SU-DHL-6 (cell line): ENCODE data around the gene A3GALT2.

ENCODE experiments used
- H2AFZ ChIP-seq: fragments of 200-600 bp; sonication (generic); 2 replicates; pipeline ENCODE4 v1.6.1; 2014; ENCODE audit warnings: low read depth, mild to moderate bottlenecking, moderate library complexity, mixed read lengths, antibody characterized with exemption, low read length; ENCODE audit not compliant: severe bottlenecking
- H3F3A ChIP-seq: fragments of 200-600 bp; shearing (Covaris generic); 2 replicates; pipeline ENCODE4 v1.6.0; 2016; ENCODE audit warnings: antibody characterized with exemption, mild to moderate bottlenecking; ENCODE audit not compliant: insufficient read depth
- H3K27ac ChIP-seq: fragments of 200-600 bp; sonication (generic); 2 replicates; pipeline ENCODE4 v1.5.1; 2016; ENCODE audit warnings: low read depth, mild to moderate bottlenecking, low read length, moderate library complexity, mixed read lengths
- H3K27me3 ChIP-seq: fragments of 200-600 bp; sonication (generic), shearing (Covaris generic); 2 replicates; pipeline ENCODE4 v1.6.0; 2014; ENCODE audit warnings: mild to moderate bottlenecking, low read length
- H3K36me3 ChIP-seq: fragments of 200-600 bp; sonication (generic); 2 replicates; pipeline ENCODE4 v1.6.1; 2014; ENCODE audit warnings: mild to moderate bottlenecking, low read length, mixed read lengths
- H3K4me2 ChIP-seq: fragments of 300-600, 200-600 bp; shearing (Covaris generic), sonication (generic); 2 replicates; pipeline ENCODE4 v1.6.0; 2014; ENCODE audit warnings: low read length, low read depth, mild to moderate bottlenecking; ENCODE audit not compliant: poor library complexity, severe bottlenecking
- H3K4me3 ChIP-seq: fragments of 200-600 bp; sonication (generic); 2 replicates; pipeline ENCODE4 v1.5.1; 2014; ENCODE audit warnings: antibody characterized with exemption, low read length, mild to moderate bottlenecking, mixed read lengths; ENCODE audit not compliant: insufficient read depth, poor library complexity, severe bottlenecking
- H3K79me2 ChIP-seq: fragments of 200-600 bp; sonication (generic); 2 replicates; pipeline ENCODE4 v1.6.1; 2014; ENCODE audit warnings: mild to moderate bottlenecking, low read length, moderate library complexity; ENCODE audit not compliant: insufficient read depth
- H3K9ac ChIP-seq: fragments of 200-600 bp; sonication (generic); 2 replicates; pipeline ENCODE4 v1.7.0; 2014; ENCODE audit warnings: mild to moderate bottlenecking, low read length
- H3K9me2 ChIP-seq: fragments of 200-600 bp; sonication (generic); replicated peaks from 2 replicates; pipeline ENCODE4 v1.6.1; 2014; ENCODE audit warnings: low read length; ENCODE audit not compliant: insufficient read depth
- H3K9me3 ChIP-seq: fragments of 200-600 bp; sonication (generic); 2 replicates; pipeline ENCODE4 v1.6.1; 2014; ENCODE audit warnings: low read length, mixed read lengths; ENCODE audit not compliant: insufficient read depth
- H4K20me1 ChIP-seq: fragments of 200-600 bp; sonication (generic); 2 replicates; pipeline ENCODE4 v1.6.1; 2014; ENCODE audit warnings: low read depth, mild to moderate bottlenecking, antibody characterized with exemption, low read length, moderate library complexity, mixed read lengths
- CTCF ChIP-seq: fragments of 200-600 bp; sonication (generic); IDR thresholded peaks from one replicate; pipeline ENCODE4 v1.5.1; 2017; ENCODE audit warnings: antibody characterized with exemption, mild to moderate bottlenecking, low read length, moderate library complexity; ENCODE audit not compliant: insufficient read depth, poor library complexity, severe bottlenecking
- EZH2phosphoT487 ChIP-seq: fragments of 200-600 bp; sonication (generic), shearing (Covaris generic); conservative IDR thresholded peaks from 2 replicates; pipeline ENCODE4 v1.6.1; 2018; ENCODE audit warnings: mild to moderate bottlenecking, antibody characterized with exemption, low read length, moderate library complexity, mixed read lengths

A3GALT2 gene

GRCh38 chr1:33359931-33360330, 39.0 kb upstream of the A3GALT2 start:
- Histone ChIP-seq H3K4me3 (no peak overlapping the region), H3K9me3 (no peaks in the 10 kb centered on the region), H3K9me2 (no peaks in the 10 kb centered on the region), H3K4me2 (no peak overlapping the region), H2AFZ (no peak overlapping the region), H3K79me2 (no peaks in the 10 kb centered on the region), H3K36me3 (no peaks in the 10 kb centered on the region), H3K27me3 (no peaks in the 10 kb centered on the region), H4K20me1 (no peaks in the 10 kb centered on the region), H3F3A (no peaks in the 10 kb centered on the region), H3K9ac (no peak overlapping the region), H3K27ac (no peak overlapping the region)
- TF ChIP-seq EZH2phosphoT487 (no peak), CTCF (no peak)

DNA sequence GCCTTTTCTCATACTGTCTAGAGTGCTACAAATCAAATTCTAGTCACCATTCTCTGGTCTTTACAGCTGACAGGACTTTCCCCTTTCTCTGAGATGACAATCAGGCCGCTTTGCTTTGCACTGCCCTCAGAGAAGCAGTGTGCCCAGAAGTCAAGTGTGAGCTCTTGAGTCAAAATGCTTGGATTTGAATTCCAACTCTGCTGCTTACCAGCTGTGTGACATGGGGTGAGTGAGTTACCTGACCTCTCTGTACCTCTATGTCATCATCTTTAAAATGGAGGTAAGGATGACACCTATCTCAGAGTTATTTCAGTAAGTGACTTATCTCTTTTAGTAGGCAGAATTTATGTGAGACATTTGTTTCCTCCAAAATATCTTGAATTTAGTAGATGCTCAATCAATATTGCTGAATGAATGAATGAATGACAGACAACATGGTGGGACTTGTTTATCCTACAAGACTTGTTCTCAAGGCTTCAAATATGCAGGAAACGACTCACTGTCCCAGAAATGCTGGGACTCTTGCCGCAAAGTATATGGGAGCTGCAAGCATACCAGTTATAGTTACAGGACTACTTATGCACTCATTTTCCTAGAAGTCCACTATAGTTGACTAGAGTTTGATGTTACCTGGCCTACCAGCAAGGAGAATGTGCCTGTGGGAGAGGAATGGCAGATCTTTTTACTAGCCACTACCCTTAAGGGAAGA, 38.1 kb upstream of the A3GALT2 start:
- H3K9me2 ChIP-seq, result no peaks in the 10 kb centered on the region
- no peak overlapping the region for H3K9ac ChIP-seq
- no peaks in the 10 kb centered on the region for H3K27me3 ChIP-seq
- H3K36me3 ChIP-seq, result no peaks in the 10 kb centered on the region
- no peaks in the 10 kb centered on the region for H4K20me1 ChIP-seq
- no peaks in the 10 kb centered on the region for H3F3A ChIP-seq
- H3K4me2 ChIP-seq, result no peak overlapping the region
- H3K4me3 ChIP-seq, result no peak overlapping the region
- no peaks in the 10 kb centered on the region for H3K79me2 ChIP-seq
- no peak overlapping the region for H2AFZ ChIP-seq
- no peak for TF ChIP-seq CTCF
- no peak for TF ChIP-seq EZH2phosphoT487
- no peaks in the 10 kb centered on the region for H3K9me3 ChIP-seq
- H3K27ac ChIP-seq, result no peak overlapping the region

GRCh38 chr1:33358114-33358794, 37.4 kb upstream of the A3GALT2 start:
- Histone ChIP-seq H3K9me3 (no peaks in the 10 kb centered on the region), H3K79me2 (no peaks in the 10 kb centered on the region), H4K20me1 (no peaks in the 10 kb centered on the region), H3K27ac (no peak overlapping the region), H3K4me2 (no peak overlapping the region), H3K27me3 (no peaks in the 10 kb centered on the region), H3K9ac (no peak overlapping the region), H3F3A (no peaks in the 10 kb centered on the region), H2AFZ (no peak overlapping the region), H3K36me3 (no peaks in the 10 kb centered on the region), H3K9me2 (no peaks in the 10 kb centered on the region), H3K4me3 (no peak overlapping the region)
- no peak for TF ChIP-seq CTCF
- no peak for TF ChIP-seq EZH2phosphoT487
